HG03460 (cell line): ENCODE results near the gene ADARB2.
"Not testable (repeated sequence)": the region's sequence is repeated elsewhere in the genome, so short reads cannot be mapped to it uniquely, and the experiment has no call there.

Experiments
- ATAC-seq: cut with Tn5 transposase; IDR thresholded peaks from one replicate; pipeline ENCODE4 v1.9.1; 2021; ENCODE audit not compliant: unreplicated experiment

Gene ADARB2

DNA sequence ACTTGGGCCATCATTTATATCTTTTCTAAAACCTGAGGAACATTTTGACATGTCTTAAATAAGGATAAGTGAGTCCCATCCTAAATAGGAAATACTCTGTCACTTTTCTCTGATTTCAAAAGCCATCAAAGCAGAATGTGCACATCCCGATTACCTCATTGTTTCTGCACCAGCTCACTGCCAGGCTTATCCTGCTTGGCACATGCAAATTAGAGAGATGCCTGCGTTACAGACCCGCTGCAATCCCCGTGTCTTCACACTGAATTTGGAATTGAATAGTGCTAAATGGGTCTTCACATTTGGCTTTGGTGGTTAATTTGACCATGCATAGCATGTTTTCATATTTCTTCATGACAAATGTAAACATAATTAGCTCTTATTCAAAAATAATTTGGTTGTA, 401.7 kb downstream of the ADARB2 start:
- no peak for ATAC-seq

DNA sequence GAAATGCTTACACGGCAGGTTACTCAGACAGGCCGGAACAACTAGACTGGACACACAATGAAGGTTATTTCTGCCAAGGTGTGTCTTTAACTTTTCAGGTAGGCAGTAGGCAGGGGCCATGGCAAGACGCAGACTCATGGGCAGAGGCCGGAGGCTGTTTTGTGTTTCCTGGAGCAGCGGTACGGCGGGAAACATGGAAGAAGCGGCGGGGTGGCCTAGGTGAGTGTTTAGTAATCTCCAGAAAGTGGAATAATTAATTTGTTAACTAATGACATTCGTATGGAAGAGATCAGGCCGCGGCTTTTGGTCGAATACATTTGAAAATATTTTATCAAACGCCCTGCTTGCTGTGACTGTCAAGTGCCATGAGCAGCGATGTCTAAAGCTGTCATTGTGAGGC, 403.3 kb downstream of the ADARB2 start:
- no peak for ATAC-seq

DNA sequence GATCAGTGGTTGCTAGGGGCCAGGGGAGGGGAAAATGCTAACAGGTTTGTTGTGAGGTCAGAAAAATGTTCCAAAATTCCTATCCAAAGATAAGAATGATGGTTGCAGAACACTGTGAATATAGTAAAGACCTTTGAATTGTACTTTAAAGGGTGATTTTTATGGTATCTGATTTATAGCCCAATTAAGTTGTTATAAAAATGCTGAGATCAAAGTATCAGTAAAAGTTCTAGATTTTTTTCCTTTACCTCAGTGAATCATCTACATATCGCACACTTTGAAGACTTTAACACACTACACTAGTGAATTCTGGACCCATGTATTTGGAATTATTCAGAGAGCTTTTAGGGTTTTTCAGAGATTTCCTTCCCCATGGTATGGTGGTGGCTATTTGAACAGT, 405.8 kb downstream of the ADARB2 start:
- no peak for ATAC-seq

DNA sequence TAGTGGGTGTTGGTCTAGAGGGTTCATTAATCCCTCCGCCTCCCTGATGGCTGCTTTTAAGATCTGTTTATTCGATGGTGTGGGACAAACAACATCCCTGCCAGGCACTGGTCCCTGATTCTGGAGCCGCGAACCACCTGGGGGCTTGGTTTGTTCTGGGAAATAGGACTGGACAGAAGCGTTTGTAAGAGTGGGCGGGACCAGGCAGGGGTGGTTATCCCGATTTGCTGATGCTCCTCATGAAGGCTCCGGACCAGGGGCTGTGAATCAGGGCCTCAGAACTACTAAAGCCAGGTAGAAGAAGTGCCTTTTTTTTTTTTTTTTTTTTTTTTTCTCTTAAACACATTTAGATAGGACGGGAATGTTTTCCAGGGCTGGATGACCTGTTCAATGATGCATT, 407.7 kb downstream of the ADARB2 start:
- ATAC-seq = no peak

DNA sequence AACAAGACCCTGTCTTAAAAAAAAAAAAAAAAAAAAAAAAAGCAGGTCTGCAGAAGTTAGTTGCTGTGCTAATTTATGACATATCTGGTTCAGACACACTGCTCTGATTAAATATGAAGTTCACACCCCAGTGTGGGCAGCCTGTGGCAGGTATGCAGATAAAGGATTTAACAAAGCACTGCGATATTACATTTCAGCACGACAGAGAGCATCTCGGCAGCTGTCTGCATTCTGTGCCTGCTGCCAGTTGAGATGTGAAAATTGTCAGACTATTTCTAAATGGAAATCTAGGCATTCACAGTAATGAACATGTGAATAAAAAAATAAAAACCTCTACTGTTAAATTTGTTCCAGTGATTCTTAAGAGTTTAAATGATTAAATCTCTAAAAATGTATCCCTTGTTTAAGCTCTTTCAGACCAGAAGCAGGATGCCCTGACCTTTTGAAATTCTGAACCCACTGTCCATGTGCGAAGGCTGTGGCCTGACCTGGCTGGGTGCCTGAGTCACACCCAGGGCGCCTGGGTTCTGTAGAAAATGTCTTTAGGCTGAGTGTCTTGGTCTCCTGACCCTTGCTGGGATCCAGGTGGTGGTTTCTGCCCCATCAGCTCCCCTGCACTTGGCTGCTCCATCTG, 408.2 kb downstream of the ADARB2 start:
- ATAC-seq = no peak

DNA sequence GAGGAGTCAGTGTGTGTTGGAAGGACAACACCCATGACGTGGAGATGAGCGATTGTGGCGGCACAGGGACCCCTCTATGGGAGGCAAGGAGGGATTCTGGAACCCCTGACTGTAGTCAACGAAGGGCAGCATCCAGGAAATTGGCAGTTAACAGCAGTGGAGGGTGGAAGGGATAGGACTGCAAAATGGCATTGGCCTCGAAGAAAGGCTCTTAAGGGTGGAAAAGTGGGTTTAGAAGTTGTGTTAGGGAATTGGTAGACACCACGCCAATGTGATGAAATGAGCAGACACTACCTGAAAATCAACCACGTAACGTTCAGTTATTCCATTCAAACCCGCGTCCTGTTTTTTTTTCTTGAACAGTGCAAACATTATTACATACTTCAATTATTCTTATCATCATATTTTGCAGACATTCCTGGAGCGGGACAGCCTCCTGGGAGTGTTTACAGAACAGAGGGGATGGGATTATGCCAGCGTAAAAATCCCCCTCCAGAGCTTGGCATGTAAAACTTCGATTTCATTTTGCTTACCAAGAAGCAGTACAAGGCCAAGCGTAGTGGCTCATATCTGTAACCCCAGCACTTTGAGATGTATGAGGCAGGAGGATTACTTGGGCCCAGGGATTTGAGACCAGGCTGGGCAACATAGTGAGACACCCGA, 409.0 kb downstream of the ADARB2 start:
- no peak for ATAC-seq

DNA sequence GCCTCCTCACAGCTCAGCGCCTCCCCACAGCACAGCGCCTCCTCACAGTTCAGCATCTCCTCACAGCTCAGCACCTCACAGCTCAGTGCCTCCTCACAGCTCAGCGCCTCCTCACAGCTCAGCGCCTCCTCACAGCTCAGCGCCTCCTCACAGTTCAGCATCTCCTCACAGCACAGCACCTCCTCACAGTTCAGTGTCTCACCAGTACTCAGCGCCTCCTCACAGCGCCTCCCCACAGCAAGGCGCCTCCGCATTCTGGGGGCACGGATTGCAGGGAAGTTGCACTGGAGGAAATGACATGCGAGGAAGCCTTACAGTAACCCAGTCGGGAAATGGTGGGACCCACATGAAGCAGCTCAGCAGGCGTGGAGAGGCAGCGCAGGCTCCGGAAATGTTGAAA, 409.6 kb downstream of the ADARB2 start:
- ATAC-seq = no peak

DNA sequence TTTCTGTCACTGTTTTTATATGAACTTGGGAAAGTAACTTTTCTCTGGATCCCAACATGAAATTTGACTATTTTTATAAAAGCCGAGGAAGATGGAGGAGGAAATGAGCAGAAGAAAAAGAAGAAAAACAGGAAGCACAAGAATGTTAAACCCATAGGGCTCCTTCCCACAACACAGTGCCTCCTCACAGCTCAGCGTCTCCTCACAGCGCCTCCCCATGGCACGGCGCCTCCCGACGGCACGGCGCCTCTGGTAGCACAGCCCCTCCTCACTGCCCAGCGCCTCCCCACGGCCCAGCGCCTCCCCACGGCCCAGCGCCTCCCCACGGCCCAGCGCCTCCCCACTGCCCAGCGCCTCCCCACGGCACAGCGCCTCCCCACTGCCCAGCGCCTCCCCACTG, 410.8 kb downstream of the ADARB2 start:
- ATAC-seq = not testable (repeated sequence)

DNA sequence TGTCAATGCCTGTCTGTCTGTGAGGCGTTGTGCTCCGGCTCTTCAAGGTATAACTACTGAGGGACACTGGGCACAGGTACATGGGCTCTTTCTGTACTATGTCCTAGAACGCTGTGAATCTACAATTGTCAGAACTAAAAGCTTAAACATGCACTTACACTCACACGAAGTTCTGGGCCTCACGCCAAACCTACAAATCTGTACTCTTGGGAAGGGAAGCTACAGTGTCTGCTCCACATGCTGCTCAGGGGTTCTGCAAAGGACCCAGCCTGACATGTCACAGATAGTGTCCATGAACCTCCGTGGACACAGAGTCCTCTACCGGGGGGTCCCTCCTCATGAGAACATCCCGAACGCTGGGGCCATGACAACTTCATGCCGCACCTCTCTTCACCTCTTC, 412.4 kb downstream of the ADARB2 start:
- no peak for ATAC-seq

DNA sequence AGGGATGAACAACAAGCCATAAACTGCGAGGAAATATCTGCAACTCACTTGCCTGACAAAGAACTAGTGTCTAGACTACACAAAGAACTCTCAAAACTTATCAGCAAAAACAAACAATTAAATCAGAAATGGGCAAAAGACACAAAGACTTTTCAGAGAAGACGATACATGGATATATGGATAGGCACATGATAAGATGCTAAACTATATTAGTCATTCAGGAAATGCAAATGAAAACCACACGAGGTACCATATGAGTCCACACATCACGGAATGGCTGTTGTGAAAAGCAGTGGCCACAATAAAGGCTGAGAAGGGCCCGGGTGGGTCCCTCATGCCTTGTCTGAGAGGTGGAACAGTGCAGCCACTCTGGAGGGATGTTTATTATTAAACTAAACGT, 413.4 kb downstream of the ADARB2 start:
- peak; percentile 67 for ATAC-seq

DNA sequence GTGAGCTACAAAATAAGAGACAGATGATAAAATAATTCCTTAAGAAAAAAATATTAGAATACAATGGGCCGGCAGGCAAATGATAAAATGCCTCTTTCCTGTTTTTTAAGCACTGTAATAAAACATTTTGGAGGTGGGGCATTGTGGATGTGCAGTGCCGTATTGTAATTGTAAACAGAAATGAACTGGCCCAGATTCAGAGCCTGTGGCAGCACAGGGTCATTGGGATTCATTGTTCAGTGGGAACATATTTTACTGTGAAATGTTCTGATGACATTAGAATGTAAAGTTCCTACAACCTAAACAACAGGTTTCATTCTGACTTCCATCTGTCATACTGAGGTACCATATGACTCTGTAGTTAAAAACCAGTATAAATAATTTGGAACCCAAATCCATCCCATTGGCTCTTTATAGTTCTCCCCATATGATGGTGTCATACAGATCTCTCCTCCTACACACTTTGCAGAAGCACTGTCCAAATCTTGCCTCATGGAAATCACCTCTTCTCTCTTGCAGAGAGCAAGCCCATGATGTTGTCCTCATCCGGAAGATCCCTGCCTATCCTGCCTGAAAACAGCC, 416.5 kb downstream of the ADARB2 start:
- ATAC-seq = no peak

DNA sequence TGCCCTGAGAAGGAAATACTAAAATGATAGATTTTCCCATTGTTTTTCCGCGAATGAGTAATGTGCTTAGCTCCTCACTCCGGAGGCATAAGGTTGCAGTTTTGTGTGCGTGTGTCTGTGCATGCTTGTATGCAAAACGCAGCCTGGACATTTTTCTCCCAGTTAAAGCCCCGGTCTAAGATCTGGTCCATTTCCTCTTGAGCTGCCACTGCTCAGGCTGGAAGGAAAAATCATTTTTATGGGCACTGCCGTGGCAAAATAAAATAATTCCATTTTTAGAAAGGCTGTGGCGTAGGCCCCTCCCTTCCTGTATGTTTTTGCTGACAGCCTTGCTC, 420.5 kb downstream of the ADARB2 start:
- ATAC-seq = no peak

DNA sequence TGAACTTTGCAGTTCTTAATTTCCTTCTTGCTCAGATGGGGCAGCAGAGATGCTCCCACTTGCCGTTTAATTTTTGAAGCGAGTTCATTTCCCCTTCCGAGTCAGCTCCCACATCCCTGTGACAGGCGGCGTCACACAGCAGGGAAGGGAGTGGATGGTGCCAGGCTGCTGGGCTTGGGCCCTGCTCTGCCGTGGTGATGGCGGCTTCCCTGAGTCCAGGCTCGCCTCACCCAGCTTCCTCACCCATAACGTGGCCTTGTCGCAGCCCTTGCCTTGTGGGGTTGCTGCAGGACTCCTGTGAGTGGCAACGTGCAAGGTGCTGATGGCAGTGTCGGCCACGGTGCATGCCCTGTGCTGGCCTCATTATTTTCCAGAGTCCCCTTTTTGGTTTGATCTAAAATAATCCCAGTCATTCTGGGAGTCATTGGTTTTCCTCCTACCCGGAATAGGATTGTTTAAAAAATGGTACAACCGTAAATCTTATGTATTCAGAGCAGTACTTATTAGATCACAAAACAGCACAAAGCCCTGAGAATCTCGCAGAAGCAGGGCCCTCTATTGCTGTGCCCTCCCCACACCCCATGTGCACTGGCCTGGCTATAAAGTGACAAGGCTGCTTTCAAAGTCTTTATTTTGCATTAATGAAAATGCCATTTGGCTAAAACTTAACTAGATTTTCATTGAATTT, 421.1 kb downstream of the ADARB2 start:
- no peak for ATAC-seq

DNA sequence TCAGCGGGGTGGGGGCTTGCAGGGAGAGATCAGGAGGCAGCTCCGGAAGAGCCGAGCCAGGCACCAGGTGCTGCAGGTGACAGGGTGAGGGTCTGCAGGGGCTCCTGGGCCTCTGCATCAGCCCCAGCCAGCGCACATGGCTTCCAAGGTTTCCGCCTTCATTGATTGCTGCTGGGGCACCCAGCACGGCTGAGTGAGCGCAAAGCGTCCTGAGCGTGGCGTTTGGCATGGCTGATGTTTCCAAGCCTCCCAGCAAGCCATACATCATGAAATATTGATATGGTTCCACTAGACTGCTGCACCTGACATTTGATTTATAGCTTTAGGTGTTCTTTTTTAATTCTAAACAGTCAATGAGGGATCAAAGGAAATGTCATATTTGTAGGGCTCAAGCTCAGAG, 422.1 kb downstream of the ADARB2 start:
- ATAC-seq = no peak

DNA sequence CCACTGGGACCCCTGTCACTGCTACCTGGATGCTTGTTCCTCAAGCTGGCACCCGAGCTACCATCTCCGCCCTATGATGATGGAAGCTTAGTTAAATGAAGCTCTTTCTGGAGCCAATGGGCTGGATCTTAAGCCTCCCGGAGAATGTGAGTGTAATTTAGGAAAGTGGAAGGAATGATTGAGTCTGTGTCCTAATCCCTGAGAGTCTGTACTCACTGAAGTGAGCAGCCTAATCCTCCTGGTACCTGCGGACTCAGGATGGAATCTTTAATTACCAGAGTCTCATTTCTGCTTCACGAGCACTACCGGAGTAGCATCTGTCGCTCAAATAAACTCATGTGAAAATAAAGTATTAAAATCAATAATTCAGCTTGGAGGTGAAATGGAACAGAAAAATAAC, 425.6 kb downstream of the ADARB2 start:
- ATAC-seq = no peak

DNA sequence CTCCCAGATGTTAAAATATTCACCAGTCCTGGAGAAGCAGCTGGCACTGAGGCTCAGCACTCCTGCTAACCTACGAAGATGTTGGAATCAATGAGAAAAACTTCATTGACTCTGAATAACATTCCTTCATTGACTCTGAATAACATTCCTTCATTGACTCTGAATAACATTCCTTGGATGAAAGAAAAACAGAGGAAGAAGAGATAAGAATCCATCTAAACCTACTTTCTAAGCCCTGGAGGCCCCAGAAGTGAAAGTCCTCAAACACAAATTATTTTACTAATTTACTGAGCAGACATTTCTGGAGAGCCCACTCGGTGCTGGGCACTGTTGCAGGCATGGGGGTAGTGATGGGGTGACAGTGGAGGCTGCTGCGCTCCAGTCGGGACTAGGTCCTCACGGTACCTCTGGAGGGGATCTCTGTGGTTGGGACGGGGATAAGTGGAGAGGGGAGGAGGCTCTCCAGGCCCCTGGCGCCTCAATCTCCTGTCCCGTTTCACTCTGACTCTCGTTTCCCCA, 427.0 kb downstream of the ADARB2 start:
- no peak for ATAC-seq

DNA sequence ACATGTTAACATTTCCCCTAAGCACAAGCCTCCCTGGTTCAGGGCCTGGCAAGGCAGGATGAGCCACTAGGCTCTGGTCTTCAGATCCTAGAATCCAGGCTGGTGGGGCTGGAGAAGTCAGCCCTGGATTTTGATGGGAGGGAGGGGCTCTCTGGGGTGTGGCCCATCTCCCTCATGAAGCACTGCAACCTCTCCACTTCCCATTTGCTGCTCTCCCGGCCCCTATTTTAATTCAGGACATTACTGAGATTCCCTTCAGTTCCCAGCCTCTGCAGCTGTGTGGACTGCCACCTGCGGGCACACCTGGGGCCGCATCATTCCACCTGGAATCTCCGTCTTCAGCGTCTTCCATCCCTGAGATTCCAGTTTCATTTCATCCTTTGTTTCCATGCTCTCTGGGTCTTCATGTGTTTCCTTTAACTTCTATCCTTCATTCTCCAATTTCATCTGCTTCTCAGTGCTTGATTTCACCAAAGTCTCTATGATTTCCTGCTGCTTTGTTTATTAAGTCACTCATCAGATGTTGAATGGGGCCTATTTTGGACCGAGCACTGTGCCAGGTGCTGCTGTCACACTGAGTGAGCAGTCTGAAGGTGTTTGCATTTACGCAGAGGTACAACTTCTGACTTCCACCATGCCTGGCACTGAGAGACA, 427.6 kb downstream of the ADARB2 start:
- no peak for ATAC-seq

DNA sequence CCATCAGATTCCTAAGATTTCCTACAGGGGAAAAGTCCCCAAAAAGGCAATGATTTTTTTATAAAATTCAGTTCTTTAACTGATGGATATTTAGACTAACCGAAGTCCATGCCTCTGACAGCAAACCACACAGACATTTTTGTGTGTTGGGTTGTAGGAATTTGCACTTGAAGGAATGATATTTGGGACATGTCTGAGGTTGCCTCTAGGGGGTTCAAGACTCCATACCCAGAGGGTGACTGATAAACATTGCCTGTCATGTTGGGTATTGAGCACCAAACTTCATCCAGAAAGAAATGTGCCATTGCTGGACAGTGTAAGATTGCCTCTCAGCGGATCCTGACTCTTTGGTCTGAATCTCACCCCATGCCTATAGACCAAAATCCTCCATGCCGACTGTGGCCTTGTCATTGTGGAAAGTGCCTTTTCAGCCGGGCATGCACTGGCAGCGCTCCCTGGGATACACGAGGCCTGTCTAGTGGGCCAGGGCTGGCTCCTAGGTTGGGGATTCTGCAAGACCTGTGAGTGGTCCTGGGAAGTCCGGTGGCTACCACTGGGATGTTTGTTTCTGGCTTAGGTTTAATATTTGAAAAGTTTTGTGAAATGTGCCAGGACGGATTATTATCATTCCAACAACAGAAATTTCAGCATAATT, 428.2 kb downstream of the ADARB2 start:
- no peak for ATAC-seq

DNA sequence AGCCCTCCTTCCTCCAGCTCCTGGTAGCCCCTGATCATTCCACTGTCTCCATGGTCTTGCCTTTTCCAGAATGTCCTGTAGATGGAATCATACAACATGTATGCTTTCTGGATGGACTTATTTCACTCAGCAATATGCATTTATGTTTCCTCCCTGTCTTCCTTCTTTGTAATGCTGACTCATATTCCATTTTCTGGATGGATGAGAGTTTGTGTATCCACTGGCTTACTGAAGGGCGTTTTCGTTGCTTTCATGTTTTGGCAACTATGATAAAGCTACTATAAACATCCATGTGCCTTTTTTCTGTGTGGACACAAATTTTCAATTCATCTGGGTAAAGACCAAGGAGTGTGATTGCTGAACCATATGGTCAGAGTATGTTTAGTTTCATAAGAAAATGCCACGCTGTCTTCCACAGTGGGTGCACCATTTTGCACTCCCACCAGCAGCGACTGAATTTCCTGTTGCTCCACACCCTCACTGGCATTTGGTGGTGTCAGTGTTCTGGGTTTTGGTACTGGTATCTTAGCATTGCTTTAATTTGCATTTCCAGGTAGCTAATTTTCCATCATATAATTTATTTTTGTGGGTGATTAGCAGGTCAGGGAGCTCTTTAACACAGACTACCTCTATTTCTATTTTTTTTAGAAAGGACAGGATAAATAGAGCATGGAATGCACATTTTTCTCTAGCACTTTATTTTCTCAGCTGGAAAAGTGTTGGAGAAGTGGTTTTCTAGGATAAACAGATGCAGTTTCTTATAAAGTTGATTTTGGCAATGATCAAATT, 429.0 kb downstream of the ADARB2 start:
- no peak for ATAC-seq

DNA sequence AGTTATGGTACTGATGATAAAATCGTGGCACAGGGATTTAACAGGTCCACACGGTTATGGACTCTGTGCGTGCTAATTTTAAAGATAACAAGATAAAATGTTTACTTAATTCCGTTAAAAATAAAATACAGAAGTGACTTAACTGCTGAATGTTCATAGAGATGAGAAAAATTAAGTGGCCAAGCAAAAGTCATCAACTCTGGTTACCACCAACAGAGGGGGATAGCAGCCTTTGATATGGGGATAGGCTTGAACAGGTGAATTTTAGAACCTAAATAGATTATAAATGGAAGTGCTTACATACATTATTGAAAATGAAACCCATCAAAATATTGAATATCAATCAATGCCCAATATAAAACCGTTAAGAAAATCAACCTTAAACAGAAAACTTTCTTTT, 436.2 kb downstream of the ADARB2 start:
- ATAC-seq = no peak
